ENCODE measurements around the gene DGKI. TPM values are rescaled to one million over a fixed set of nuclear protein-coding genes. Genes with fewer than 3 reads are reported as not detected.
A peak's percentile ranks its signal among the peaks of the same experiment; 100 is the strongest.

Gene DGKI
- 0.55 and 0.77 TPM in 2 replicates for total RNA-seq (2021)
- long read RNA-seq = 0 reads

DNA sequence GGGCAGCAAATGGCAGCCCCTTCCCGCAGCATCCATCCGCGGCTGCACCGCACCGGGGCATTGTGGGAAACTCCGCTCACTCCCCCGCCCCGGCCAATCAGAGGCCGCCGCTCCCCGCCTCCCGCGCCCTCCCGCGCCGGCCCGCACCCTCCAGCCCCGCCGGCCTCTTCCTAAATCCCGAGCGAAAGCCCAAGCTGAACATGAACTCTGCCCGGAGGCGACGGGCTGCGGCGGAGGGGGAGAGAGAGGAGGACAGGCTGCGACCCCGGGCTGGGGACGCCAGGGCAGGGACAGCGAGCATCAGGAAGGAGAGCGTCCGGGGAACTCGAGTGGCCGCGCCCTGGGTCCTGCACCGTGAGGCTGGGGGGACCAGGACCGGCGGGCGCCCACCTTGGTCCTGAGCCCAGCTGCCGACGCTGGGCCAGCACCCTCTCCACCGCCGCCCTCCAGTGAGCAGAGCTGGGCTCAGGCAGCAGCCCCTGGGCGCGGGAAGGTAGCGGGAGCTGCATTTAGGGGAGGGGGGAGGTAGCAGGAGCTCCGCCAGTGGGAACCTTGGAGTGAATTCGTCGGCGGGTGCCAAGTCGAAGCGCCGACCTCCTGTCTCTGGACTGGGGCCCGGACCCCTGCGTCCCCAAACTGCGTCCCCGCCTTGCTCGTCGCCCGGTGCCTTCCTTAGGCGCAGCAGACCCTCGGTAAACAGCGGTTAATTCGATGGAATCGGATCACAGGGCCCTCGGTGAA lies at the start of gene DGKI:
Gene DGKI, minus strand, starts transcription at position 148 of the 741 bp plus-strand sequence.
- H4K91ac ChIP-seq (ENCODE audit: insufficient read length, low read depth, low read length) = no peak within 1 kb of the TSS
- Mint-ChIP-seq H3K27me3 (ENCODE audit: low read depth) (peaks cover 63% of the 10 kb centered on the region), H3K4me3 (peak within 1 kb of the TSS; percentile 61 to 81), H3K27ac (no peak within 1 kb of the TSS), H3K9me3 (no peaks in the 10 kb centered on the region), H3K36me3 (ENCODE audit: insufficient read depth in 1 of 3, low read depth in 3 of 3) (no peaks in the 10 kb centered on the region; a peak in 1 of 7 replicates), H3K4me1 (peaks cover 16 to 27% of the 10 kb centered on the region in 2 experiments)
- peak within 1 kb of the TSS; percentile 71 for H3K4me2 ChIP-seq (ENCODE audit: insufficient read depth, insufficient read length, low read length)
- H4K8ac ChIP-seq (replicated peaks; ENCODE audit: insufficient read length, low read depth, low read length) = no peak within 1 kb of the TSS
- H3K9me3 ChIP-seq (ENCODE audit: control insufficient read depth, low read depth, low read length) = no peaks in the 10 kb centered on the region
- H2BK12ac ChIP-seq (ENCODE audit: insufficient read length, low read depth, low read length) = no peak within 1 kb of the TSS
- H3K4me1 ChIP-seq (ENCODE audit: insufficient read depth, low read length) = 0 out of 2 replicates have a peak, but pooled peaks cover 3% of the 10 kb centered on the region
- H2AFZ ChIP-seq (ENCODE audit: low read length) = no peak within 1 kb of the TSS
- H3K23me2 ChIP-seq (ENCODE audit: insufficient read length, low read depth, low read length, poor library complexity, severe bottlenecking) = peaks cover 10% of the 10 kb centered on the region
- no peak within 1 kb of the TSS for H3K18ac ChIP-seq (ENCODE audit: insufficient read length, low read depth, low read length)
- peaks cover 29% of the 10 kb centered on the region for H3K27me3 ChIP-seq (ENCODE audit: insufficient read depth, low read length)
- H2AK5ac ChIP-seq (ENCODE audit: insufficient read length, low read length) = no peak within 1 kb of the TSS
- H2BK120ac ChIP-seq (ENCODE audit: low read depth, low read length, poor library complexity, severe bottlenecking) = no peak within 1 kb of the TSS
- no peak within 1 kb of the TSS for H3K14ac ChIP-seq (ENCODE audit: insufficient read depth, low read length)
- no peak within 1 kb of the TSS for H3K27ac ChIP-seq (ENCODE audit: insufficient read length, low read depth, low read length)
- H2BK20ac ChIP-seq (ENCODE audit: low read depth, low read length, poor library complexity, severe bottlenecking) = no peak within 1 kb of the TSS
- no peak within 1 kb of the TSS for H2BK5ac ChIP-seq (ENCODE audit: insufficient read length, low read length)
- H3K9ac ChIP-seq (ENCODE audit: extremely low read depth, insufficient read length, low read length) = no peak within 1 kb of the TSS
- no CpG with 5 or more reads among the region's 66 CpGs for WGBS (ENCODE audit: extremely low coverage, insufficient read length, low lambda C conversion rate)
- no peak within 1 kb of the TSS for H3K4ac ChIP-seq (ENCODE audit: low read depth, low read length)
- H2BK15ac ChIP-seq (ENCODE audit: low read depth, low read length) = no peak within 1 kb of the TSS
- H3T11ph ChIP-seq (ENCODE audit: low read length) = no peak within 1 kb of the TSS
- DNase-seq = peak; percentile 51
- no peaks in the 10 kb centered on the region for H3K79me2 ChIP-seq (ENCODE audit: insufficient read depth, low read length)
- TF ChIP-seq, protein P1, sequence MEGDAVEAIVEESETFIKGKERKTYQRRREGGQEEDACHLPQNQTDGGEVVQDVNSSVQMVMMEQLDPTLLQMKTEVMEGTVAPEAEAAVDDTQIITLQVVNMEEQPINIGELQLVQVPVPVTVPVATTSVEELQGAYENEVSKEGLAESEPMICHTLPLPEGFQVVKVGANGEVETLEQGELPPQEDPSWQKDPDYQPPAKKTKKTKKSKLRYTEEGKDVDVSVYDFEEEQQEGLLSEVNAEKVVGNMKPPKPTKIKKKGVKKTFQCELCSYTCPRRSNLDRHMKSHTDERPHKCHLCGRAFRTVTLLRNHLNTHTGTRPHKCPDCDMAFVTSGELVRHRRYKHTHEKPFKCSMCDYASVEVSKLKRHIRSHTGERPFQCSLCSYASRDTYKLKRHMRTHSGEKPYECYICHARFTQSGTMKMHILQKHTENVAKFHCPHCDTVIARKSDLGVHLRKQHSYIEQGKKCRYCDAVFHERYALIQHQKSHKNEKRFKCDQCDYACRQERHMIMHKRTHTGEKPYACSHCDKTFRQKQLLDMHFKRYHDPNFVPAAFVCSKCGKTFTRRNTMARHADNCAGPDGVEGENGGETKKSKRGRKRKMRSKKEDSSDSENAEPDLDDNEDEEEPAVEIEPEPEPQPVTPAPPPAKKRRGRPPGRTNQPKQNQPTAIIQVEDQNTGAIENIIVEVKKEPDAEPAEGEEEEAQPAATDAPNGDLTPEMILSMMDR (conservative IDR thresholded peaks at IDR 0.05) = no peak
- no peaks in the 10 kb centered on the region for H3K79me1 ChIP-seq (ENCODE audit: insufficient read depth, low read depth, low read length, poor library complexity, severe bottlenecking)
- no peak within 1 kb of the TSS for H3K23ac ChIP-seq (ENCODE audit: insufficient read length, low read depth, low read length)
- H4K20me1 ChIP-seq (ENCODE audit: control insufficient read depth, insufficient read depth, insufficient read length) = no peaks in the 10 kb centered on the region
- H4K5ac ChIP-seq (ENCODE audit: insufficient read length, low read depth, low read length) = no peak within 1 kb of the TSS
- no peak within 1 kb of the TSS for H3K56ac ChIP-seq (ENCODE audit: insufficient read length, low read depth, low read length)
